ENCODE results near the gene CYTH4.

- no peak for TF ChIP-seq CTBP1 (IDR thresholded peaks at IDR 0.05; ENCODE audit: borderline replicate concordance)
- TF ChIP-seq FOXM1 (IDR thresholded peaks at IDR 0.05; ENCODE audit: borderline replicate concordance) = no peak
Measured at GRCh38 chr22:37248251-37248650, 34.1 kb upstream of the CYTH4 start.
